OCI-LY7 (cell line): ENCODE data around the gene BORCS8.

Experiments used
- EZH2phosphoT487 ChIP-seq: fragments of 200-600 bp; sonication (generic); IDR thresholded peaks from 2 replicates; pipeline ENCODE4 v1.6.1; 2018; ENCODE audit warnings: low read depth, borderline replicate concordance, mild to moderate bottlenecking, mixed run types, antibody characterized with exemption, low read length, moderate library complexity, mixed read lengths
- TF ChIP-seq, protein P1 (sequence below): fragments of 200-600 bp; sonication (generic); conservative IDR thresholded peaks from 2 replicates; pipeline ENCODE4 v1.5.1; 2014; ENCODE audit warnings: mild to moderate bottlenecking, antibody characterized with exemption, low read length, moderate library complexity, mixed read lengths

DNA sequence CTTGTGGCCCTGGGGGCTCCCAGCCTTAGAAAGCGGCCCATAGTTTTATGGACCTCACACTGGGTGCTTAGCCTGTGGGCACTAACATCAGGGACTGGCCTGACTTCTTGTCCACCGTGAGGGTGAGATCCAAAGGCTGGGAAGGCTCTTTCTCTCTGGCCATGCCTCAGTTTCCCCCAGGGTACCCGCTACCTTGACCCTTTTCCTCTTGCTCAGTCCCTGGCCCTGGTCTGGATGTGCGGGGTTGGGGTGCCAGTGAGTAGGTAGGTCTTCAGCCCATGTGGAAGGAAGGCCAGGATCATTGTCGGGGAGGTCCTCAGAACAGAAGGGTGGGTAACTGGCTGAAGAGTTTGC is 52.1 kb downstream of the BORCS8 start:
- TF ChIP-seq, protein P1, sequence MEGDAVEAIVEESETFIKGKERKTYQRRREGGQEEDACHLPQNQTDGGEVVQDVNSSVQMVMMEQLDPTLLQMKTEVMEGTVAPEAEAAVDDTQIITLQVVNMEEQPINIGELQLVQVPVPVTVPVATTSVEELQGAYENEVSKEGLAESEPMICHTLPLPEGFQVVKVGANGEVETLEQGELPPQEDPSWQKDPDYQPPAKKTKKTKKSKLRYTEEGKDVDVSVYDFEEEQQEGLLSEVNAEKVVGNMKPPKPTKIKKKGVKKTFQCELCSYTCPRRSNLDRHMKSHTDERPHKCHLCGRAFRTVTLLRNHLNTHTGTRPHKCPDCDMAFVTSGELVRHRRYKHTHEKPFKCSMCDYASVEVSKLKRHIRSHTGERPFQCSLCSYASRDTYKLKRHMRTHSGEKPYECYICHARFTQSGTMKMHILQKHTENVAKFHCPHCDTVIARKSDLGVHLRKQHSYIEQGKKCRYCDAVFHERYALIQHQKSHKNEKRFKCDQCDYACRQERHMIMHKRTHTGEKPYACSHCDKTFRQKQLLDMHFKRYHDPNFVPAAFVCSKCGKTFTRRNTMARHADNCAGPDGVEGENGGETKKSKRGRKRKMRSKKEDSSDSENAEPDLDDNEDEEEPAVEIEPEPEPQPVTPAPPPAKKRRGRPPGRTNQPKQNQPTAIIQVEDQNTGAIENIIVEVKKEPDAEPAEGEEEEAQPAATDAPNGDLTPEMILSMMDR: no peak; the same call in 1 of the 2 replicates
- TF ChIP-seq EZH2phosphoT487: no peak
